K562 (cell line): ENCODE measurements around the gene MAP4K1. TPM values are rescaled to one million over a fixed set of nuclear protein-coding genes. Genes with fewer than 3 reads are reported as not detected.

ENCODE experiments used
- ATAC-seq: fragments of 200-7000 bp; cut with Tn5 transposase; 3 replicates; pipeline ENCODE4 v1.9.1; 2020; ENCODE audit warnings: moderate library complexity
- BruUV-seq: library from RNA; stranded (reverse); fragments of 400-500 nt; replicated peaks from 2 replicates; lab custom pipeline; 2021; lab: Mats Ljungman, UMichigan
- CTCF ChIA-PET: fragments of 300-600 bp; formaldehyde crosslinking; extraction: SDS; loops from one replicate; lab custom pipeline; 2021; ENCODE audit warnings: low intra/inter-chr PET ratio; lab: Yijun Ruan, JAX
- POLR2A ChIA-PET: fragments of 300-600, 350-650 bp; sonication (Branson Sonifier 250); formaldehyde crosslinking; extraction: SDS; loops from one replicate; lab custom pipeline; 2021; ENCODE audit warnings: antibody characterized with exemption, inconsistent platforms; lab: Yijun Ruan, JAX
- DNase-seq, 4 experiments: peaks; one replicate each; pipeline versions ENCODE4 v3.0.0 to v3.0.0-alpha.2; 2011 to 2018; ENCODE audit warnings: low spot score in 3 of 4, mixed read lengths in 3 of 4; ENCODE audit errors: extremely low read depth in 1 of 4
- FAIRE-seq: peaks from 2 replicates; lab custom pipeline; 2011; peaks lifted over from hg19 to GRCh38; lab: Jason Lieb, UNC
- H2AFZ ChIP-seq: 2 replicates; pipeline ENCODE4 v1.6.0; 2011; ENCODE audit warnings: low read depth, low read length, control low read depth, inconsistent platforms
- H3K27ac ChIP-seq: fragments of 200-600 bp; 3 replicates; pipeline ENCODE4 v1.8.0; 2011; ENCODE audit warnings: low read depth, mild to moderate bottlenecking, control low read depth, inconsistent platforms, low read length, moderate library complexity, mixed read lengths; ENCODE audit errors: extremely low read depth
- H3K27me3 ChIP-seq, 2 experiments: fragments of 300-600 bp in 1 of 2; 2 replicates in 1 of 2; 3 replicates in 1 of 2; pipeline versions ENCODE4 v1.6.0 to v1.8.0; 2011; ENCODE audit warnings: inconsistent platforms in 2 of 2, low read length in 2 of 2, mild to moderate bottlenecking in 1 of 2, mixed read lengths in 1 of 2, moderate library complexity in 1 of 2; ENCODE audit not compliant: control insufficient read depth in 2 of 2, insufficient read depth in 2 of 2
- H3K36me3 ChIP-seq: fragments of 300-600 bp; 3 replicates; pipeline ENCODE4 v1.8.0; 2011; ENCODE audit warnings: mild to moderate bottlenecking, low read length, inconsistent platforms; ENCODE audit not compliant: control insufficient read depth, insufficient read depth
- H3K4me1 ChIP-seq, 2 experiments: fragments of 200-600 bp in 1 of 2; replicated peaks in 1 of 2; 2 replicates in 1 of 2; 3 replicates in 1 of 2; pipeline versions ENCODE4 v1.5.1 to v1.8.0; 2011; ENCODE audit warnings: inconsistent platforms in 2 of 2, low read length in 2 of 2, mild to moderate bottlenecking in 1 of 2, mixed read lengths in 1 of 2, moderate library complexity in 1 of 2; ENCODE audit not compliant: control insufficient read depth in 2 of 2, insufficient read depth in 2 of 2
- H3K4me2 ChIP-seq: 2 replicates; pipeline ENCODE4 v1.6.1; 2011; ENCODE audit warnings: low read length, control low read depth, inconsistent platforms, mixed read lengths; ENCODE audit not compliant: insufficient read depth
- H3K4me3 ChIP-seq: fragments of 200-600 bp; sonication (generic), shearing (Covaris generic); 2 replicates; pipeline ENCODE4 v1.5.1; 2016; ENCODE audit warnings: control low read depth, inconsistent platforms
- H3K79me2 ChIP-seq: fragments of 200-600 bp; 3 replicates; pipeline ENCODE4 v1.8.0; 2011; ENCODE audit warnings: low read length, inconsistent platforms; ENCODE audit not compliant: control insufficient read depth, insufficient read depth
- H3K9ac ChIP-seq, 2 experiments: 2 replicates each; pipeline versions ENCODE4 v1.6.0 to v1.6.1; 2011; ENCODE audit warnings: low read depth in 2 of 2, low read length in 2 of 2, control low read depth in 1 of 2, inconsistent platforms in 1 of 2, mild to moderate bottlenecking in 1 of 2, mixed read lengths in 1 of 2; ENCODE audit not compliant: insufficient read depth in 1 of 2
- H3K9me1 ChIP-seq: one replicate; pipeline ENCODE4 v1.6.0; 2011; ENCODE audit warnings: inconsistent platforms, mild to moderate bottlenecking, low read length, moderate library complexity; ENCODE audit not compliant: control insufficient read depth, insufficient read depth
- H3K9me3 ChIP-seq: replicated peaks from 2 replicates; pipeline ENCODE4 v1.5.1; 2011; ENCODE audit warnings: low read depth, low read length, inconsistent platforms; ENCODE audit not compliant: control insufficient read depth, insufficient read depth
- H4K20me1 ChIP-seq: replicated peaks from 2 replicates; pipeline ENCODE4 v1.6.1; 2011; ENCODE audit warnings: low read length, inconsistent platforms, mixed read lengths; ENCODE audit not compliant: control insufficient read depth, insufficient read depth
- CEBPZ ChIP-seq: fragments of 150-350 bp; IDR thresholded peaks from 2 replicates; pipeline ENCODE4 v1.6.1; 2014; ENCODE audit warnings: low read depth, mild to moderate bottlenecking, low read length, borderline replicate concordance
- CHCHD3 ChIP-seq: fragments of 250-450 bp; sonication (Bioruptor Pico); IDR thresholded peaks from 2 replicates; pipeline ENCODE4 v2.1.2; 2022; ENCODE audit warnings: mild to moderate bottlenecking
- E2F3 ChIP-seq: fragments of 250-450 bp; sonication (Bioruptor Pico); IDR thresholded peaks from 2 replicates; pipeline ENCODE4 v1.4.0; 2020; ENCODE audit warnings: mild to moderate bottlenecking
- ELK3 ChIP-seq: fragments of 450-650 bp; formaldehyde crosslinking; IDR thresholded peaks from 2 replicates; pipeline ENCODE4 v1.4.0; 2020; ENCODE audit warnings: mild to moderate bottlenecking
- HDGF ChIP-seq: fragments of 450-650 bp; IDR thresholded peaks from 2 replicates; pipeline ENCODE4 v1.6.1; 2016
- RAD51 ChIP-seq: fragments of 450-650 bp; IDR thresholded peaks from 2 replicates; pipeline ENCODE4 v1.7.1; 2016; ENCODE audit warnings: low read depth, mild to moderate bottlenecking, borderline replicate concordance
- TOE1 ChIP-seq, 2 experiments: fragments of 450-650 bp in 1 of 2; sonication (generic) in 1 of 2; formaldehyde crosslinking in 1 of 2; IDR thresholded peaks; 2 replicates each; pipeline versions ENCODE4 v1.7.1 to v1.8.0; 2016 to 2022; ENCODE audit warnings: borderline replicate concordance in 2 of 2, mild to moderate bottlenecking in 2 of 2, antibody characterized with exemption in 1 of 2, inconsistent platforms in 1 of 2, low read depth in 1 of 2, missing genetic modification reagents in 1 of 2, moderate library complexity in 1 of 2
- XRCC4 ChIP-seq: IDR thresholded peaks from one replicate; pipeline ENCODE4 v1.6.1; 2011; ENCODE audit not compliant: insufficient read depth, insufficient read length; ENCODE audit errors: extremely low read depth
- ZNF316 ChIP-seq: fragments of 450-650 bp; IDR thresholded peaks from 2 replicates; pipeline ENCODE4 v1.6.1; 2016
- ZNF551 ChIP-seq: fragments of 250-450 bp; sonication (Bioruptor Pico); IDR thresholded peaks from 2 replicates; pipeline ENCODE4 v1.5.0; 2021; ENCODE audit warnings: mild to moderate bottlenecking, moderate library complexity
- WGBS: fragments of 100-300 bp; shearing (Covaris generic); methylation state at CpG from one replicate; pipeline ENCODE4 v1.1.6; 2016; ENCODE audit warnings: low coverage, mixed read lengths; ENCODE audit not compliant: insufficient coverage; ENCODE audit errors: missing lambda C conversion rate; 5-methylcytosine and 5-hydroxymethylcytosine counted together
- in situ Hi-C: fragments of 300-500 bp; cut with MboI; formaldehyde crosslinking; loops from 4 replicates; pipeline ENCODE4 v1.15.0; 2018; ENCODE audit warnings: inconsistent platforms, mixed read lengths
- intact Hi-C: fragments of 100-400 bp; cut with micrococcal nuclease; formaldehyde crosslinking; loops from 2 replicates; pipeline ENCODE4 v1.14.2; 2022
- polyA plus RNA-seq, 8 experiments: library from polyadenylated mRNA; depleted of rRNA in 4 of 8; stranded (reverse) in 5 of 8; unstranded in 3 of 8; fragments of >200 nt; fragmentation: Nextera tagmentation in 2 of 8; fragmentation: Illumina TruSeq in 1 of 8; extraction: Ambion mirVana in 2 of 8; extraction: Trizol in 1 of 8; gene quantifications; 2 replicates each; pipeline versions ENCODE4 v1.2.1 to v1.2.3, GENCODE V29; 2011 to 2014; ENCODE audit warnings: inconsistent platforms in 1 of 8, missing spikeins in 1 of 8
- total RNA-seq, 7 experiments: library from RNA; depleted of rRNA in 6 of 7; stranded (reverse); fragments of >200 nt in 6 of 7; fragmentation: Illumina TruSeq in 2 of 7; extraction: Trizol in 2 of 7; gene quantifications; 2 replicates each; pipeline versions ENCODE4 v1.2.1 to v1.2.3, GENCODE V29; 2011 to 2021; ENCODE audit warnings: low replicate concordance in 1 of 7
- TF ChIP-seq, protein P1 (sequence below): sonication (generic); formaldehyde crosslinking; IDR thresholded peaks from 2 replicates; pipeline ENCODE4 v1.5.0; 2020; ENCODE audit warnings: missing genetic modification reagents
- TF ChIP-seq, protein P2 (sequence below): fragments of 450-650 bp; formaldehyde crosslinking; IDR thresholded peaks from 2 replicates; pipeline ENCODE4 v1.4.0; 2020; ENCODE audit warnings: mild to moderate bottlenecking, mixed read lengths

Gene MAP4K1
- total and polyA plus RNA-seq, 9 of the 15 experiments (the other 6 are each of a cell fraction or from before 2014, with no cell fraction given), result 0.14 to 3.2 (median 0.73) TPM; not detected in 1

DNA sequence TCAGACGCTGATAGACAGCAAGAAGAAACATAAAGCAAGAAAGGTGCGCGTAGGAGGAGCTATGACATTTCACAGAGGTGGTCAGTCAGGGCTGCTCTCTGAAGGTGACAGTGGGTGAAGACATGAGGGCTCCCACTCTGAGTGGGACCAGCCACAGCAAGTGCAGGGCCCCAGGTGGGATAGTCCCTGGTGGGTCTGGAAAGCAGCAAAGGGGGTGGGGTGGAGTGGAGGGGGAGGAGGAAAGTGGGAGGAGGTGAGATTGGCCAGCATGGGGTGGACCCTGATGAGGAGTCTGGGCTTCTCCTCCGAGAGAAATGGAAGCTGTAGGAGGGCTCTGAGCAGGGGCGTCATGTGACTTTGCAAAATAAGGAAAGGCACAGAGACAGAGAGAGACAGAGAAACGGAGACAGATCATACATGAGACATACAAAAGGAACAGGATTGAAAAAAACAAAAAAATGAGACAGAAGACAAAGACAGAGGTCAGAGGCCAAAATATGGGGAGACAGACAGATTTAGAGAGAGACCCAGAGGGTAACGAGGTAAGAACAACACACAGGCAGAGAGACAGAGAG is 2.7 kb downstream of the MAP4K1 start:
- TF ChIP-seq CEBPZ (no peak), XRCC4 (no peak), ELK3 (CRISPR knock-in tag) (no peak), TOE1 (IDR thresholded peaks at IDR 0.05; ENCODE audit: borderline replicate concordance) (peak; percentile 81; the same call in 1 of the 2 replicates), TOE1 (CRISPR knock-in tag; IDR thresholded peaks at IDR 0.05; ENCODE audit: borderline replicate concordance, low read depth) (no peak), HDGF (no peak), RAD51 (peak; percentile 46; the same call in 1 of the 2 replicates), E2F3 (CRISPR knock-in tag) (no peak), ZNF551 (CRISPR knock-in tag) (no peak), CHCHD3 (no peak), ZNF316 (peak; percentile 17)
- TF ChIP-seq, protein P1, sequence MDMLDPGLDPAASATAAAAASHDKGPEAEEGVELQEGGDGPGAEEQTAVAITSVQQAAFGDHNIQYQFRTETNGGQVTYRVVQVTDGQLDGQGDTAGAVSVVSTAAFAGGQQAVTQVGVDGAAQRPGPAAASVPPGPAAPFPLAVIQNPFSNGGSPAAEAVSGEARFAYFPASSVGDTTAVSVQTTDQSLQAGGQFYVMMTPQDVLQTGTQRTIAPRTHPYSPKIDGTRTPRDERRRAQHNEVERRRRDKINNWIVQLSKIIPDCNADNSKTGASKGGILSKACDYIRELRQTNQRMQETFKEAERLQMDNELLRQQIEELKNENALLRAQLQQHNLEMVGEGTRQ, result peak; percentile 50
- TF ChIP-seq, protein P2, sequence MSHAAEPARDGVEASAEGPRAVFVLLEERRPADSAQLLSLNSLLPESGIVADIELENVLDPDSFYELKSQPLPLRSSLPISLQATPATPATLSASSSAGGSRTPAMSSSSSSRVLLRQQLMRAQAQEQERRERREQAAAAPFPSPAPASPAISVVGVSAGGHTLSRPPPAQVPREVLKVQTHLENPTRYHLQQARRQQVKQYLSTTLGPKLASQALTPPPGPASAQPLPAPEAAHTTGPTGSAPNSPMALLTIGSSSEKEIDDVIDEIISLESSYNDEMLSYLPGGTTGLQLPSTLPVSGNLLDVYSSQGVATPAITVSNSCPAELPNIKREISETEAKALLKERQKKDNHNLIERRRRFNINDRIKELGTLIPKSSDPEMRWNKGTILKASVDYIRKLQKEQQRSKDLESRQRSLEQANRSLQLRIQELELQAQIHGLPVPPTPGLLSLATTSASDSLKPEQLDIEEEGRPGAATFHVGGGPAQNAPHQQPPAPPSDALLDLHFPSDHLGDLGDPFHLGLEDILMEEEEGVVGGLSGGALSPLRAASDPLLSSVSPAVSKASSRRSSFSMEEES (CRISPR knock-in tag), result peak; percentile 62
- TF ChIP-seq, all 486 proteins: peak for 5
- WGBS, result 56% methylated on average over 6 of the region's 7 CpGs
- CTCF ChIA-PET, result no interaction called here
- FAIRE-seq, result no peak
- H3K27ac ChIP-seq, result no peak overlapping the region
- H3K79me2 ChIP-seq, result peaks cover 18% of the 10 kb centered on the region
- H3K4me3 ChIP-seq, result no peak overlapping the region
- H4K20me1 ChIP-seq, result no peaks in the 10 kb centered on the region
- ATAC-seq, result no peak
- BruUV-seq, result no TSS peak
- no peaks in the 10 kb centered on the region for H3K9me3 ChIP-seq
- intact Hi-C loops, result loop anchor here (5.0 kb wide), 1 partner anchor 58 kb away; no protein-coding TSS in a partner anchor
- H3K4me1 ChIP-seq, result peaks cover 10 to 32% of the 10 kb centered on the region in 2 experiments; a peak in 4 of 5 replicates
- H3K36me3 ChIP-seq, result peaks cover 7% of the 10 kb centered on the region
- in situ Hi-C loops, result loop anchor here (10.0 kb wide), 1 partner anchor 380 kb away; no protein-coding TSS in a partner anchor
- H3K9ac ChIP-seq, result no peak overlapping the region
- no peaks in the 10 kb centered on the region for H3K27me3 ChIP-seq
- H3K9me1 ChIP-seq, result no peaks in the 10 kb centered on the region
- H3K4me2 ChIP-seq, result no peak overlapping the region
- peak overlapping the region; percentile 80 for H2AFZ ChIP-seq
- POLR2A ChIA-PET, result interaction anchor here (0.6 to 1.0 kb wide), 3 partner anchors 15 to 248 kb away, joined by 3 to 4 read pairs (median 3); no protein-coding TSS in a partner anchor
- DNase-seq, result peak in 1 of 4 experiments; percentile 18
